SK-N-SH (cell line): ENCODE data around the gene EVA1A.

Experiments
- CTCF ChIP-seq: fragments of 200-600 bp; sonication (generic); IDR thresholded peaks from 2 replicates; pipeline ENCODE4 v1.6.1; 2017; ENCODE audit warnings: antibody characterized with exemption, mild to moderate bottlenecking, moderate library complexity
- EZH2phosphoT487 ChIP-seq: fragments of 200-600 bp; sonication (generic); IDR thresholded peaks from 2 replicates; pipeline ENCODE4 v1.6.1; 2017; ENCODE audit warnings: low read depth, mixed run types, mild to moderate bottlenecking, antibody characterized with exemption, moderate library complexity, borderline replicate concordance
- NFIC ChIP-seq: IDR thresholded peaks from 2 replicates; pipeline ENCODE4 v1.4.0; 2012; ENCODE audit warnings: borderline replicate concordance
- RFX5 ChIP-seq: IDR thresholded peaks from 2 replicates; pipeline ENCODE4 v1.6.1; 2012; ENCODE audit warnings: mild to moderate bottlenecking, improper control_type of control experiment, low read length
- SIN3A ChIP-seq: IDR thresholded peaks from 2 replicates; pipeline ENCODE4 v1.6.1; 2012; ENCODE audit warnings: low read depth, mild to moderate bottlenecking, low read length, moderate library complexity, borderline replicate concordance
- TAF1 ChIP-seq: IDR thresholded peaks from 2 replicates; pipeline ENCODE4 v1.6.1; 2012; ENCODE audit warnings: low read depth, mild to moderate bottlenecking, low read length, moderate library complexity, borderline replicate concordance
- TCF12 ChIP-seq: IDR thresholded peaks from 2 replicates; pipeline ENCODE4 v1.4.0; 2012
- USF1 ChIP-seq: IDR thresholded peaks from 2 replicates; pipeline ENCODE4 v1.4.0; 2012; ENCODE audit warnings: low read depth, borderline replicate concordance
- TF ChIP-seq, protein P1 (sequence below): IDR thresholded peaks from 2 replicates; pipeline ENCODE4 v1.6.1; 2012; ENCODE audit warnings: mild to moderate bottlenecking, low read depth, low read length, moderate library complexity

DNA sequence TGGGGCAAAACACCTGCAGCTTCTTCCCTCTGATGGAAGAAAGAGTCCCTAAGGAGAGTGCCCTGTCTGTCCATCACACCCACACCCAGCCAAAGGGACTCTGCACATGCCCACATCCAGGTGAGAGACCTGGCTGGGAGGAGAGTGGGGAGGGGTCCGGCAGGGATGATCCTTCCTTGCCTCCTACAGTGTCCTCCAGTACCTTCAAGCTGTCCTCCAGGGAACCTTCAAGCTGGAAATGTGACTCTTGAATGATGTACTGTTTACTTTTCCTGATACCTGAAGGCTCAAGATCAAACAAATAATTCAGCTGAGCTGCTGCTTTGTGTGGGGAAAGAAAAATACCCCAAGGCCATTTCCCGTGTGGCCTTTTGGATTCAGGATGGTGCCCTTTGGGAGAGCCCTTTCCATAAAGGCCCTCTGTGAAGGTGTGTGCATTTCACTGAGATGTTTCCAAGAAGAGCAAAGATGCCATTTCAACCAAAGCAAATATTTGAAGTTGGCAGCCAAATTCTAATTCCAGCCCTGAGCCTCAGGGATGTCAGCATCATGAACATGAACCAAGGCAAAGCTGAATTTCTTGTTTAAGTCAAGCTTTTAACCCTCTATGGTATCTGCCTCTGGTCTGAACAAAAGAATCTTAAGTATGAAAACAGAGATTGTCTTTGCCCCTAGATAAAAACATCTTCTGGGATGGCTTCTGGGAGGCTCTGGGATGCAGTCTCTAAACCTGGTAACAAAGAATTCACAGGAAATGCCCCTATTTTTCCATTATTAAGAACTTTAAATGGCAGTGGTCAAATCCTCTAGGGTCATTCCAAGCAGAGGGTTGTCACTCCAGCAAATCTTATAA, 11.1 kb downstream of the EVA1A start:
- TF ChIP-seq EZH2phosphoT487 (no peak), CTCF (no peak), TAF1 (no peak), SIN3A (no peak), NFIC (no peak), TCF12 (no peak), RFX5 (no peak), USF1 (no peak)
- TF ChIP-seq, protein P1, sequence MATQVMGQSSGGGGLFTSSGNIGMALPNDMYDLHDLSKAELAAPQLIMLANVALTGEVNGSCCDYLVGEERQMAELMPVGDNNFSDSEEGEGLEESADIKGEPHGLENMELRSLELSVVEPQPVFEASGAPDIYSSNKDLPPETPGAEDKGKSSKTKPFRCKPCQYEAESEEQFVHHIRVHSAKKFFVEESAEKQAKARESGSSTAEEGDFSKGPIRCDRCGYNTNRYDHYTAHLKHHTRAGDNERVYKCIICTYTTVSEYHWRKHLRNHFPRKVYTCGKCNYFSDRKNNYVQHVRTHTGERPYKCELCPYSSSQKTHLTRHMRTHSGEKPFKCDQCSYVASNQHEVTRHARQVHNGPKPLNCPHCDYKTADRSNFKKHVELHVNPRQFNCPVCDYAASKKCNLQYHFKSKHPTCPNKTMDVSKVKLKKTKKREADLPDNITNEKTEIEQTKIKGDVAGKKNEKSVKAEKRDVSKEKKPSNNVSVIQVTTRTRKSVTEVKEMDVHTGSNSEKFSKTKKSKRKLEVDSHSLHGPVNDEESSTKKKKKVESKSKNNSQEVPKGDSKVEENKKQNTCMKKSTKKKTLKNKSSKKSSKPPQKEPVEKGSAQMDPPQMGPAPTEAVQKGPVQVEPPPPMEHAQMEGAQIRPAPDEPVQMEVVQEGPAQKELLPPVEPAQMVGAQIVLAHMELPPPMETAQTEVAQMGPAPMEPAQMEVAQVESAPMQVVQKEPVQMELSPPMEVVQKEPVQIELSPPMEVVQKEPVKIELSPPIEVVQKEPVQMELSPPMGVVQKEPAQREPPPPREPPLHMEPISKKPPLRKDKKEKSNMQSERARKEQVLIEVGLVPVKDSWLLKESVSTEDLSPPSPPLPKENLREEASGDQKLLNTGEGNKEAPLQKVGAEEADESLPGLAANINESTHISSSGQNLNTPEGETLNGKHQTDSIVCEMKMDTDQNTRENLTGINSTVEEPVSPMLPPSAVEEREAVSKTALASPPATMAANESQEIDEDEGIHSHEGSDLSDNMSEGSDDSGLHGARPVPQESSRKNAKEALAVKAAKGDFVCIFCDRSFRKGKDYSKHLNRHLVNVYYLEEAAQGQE: no peak
